Left cardiac atrium (tissue), 4 donors: Measurements from ENCODE around the gene HELLS. TPM values are rescaled to one million over a fixed set of nuclear protein-coding genes. Genes with fewer than 3 reads are reported as not detected.
"Not testable (repeated sequence)": the region's sequence is repeated elsewhere in the genome, so short reads cannot be mapped to it uniquely, and the experiment has no call there.

ENCODE experiments used
- ATAC-seq, 2 donors: fragments of 200-7000 bp; cut with Tn5 transposase; one replicate each; pipeline ENCODE4 v1.9.1; 2020; ENCODE audit warnings: mild to moderate bottlenecking in 2 of 2, moderate library complexity in 2 of 2
- DNase-seq: peaks from one replicate; pipeline ENCODE4 v3.0.0-alpha.2; 2020
- intact Hi-C, 2 donors: fragments of 100-400 bp; cut with DNase I; formaldehyde crosslinking; loops; one replicate each; pipeline versions ENCODE4 v1.14.1 to v1.15.1; 2022 to 2023
- long read RNA-seq: library from polyadenylated mRNA; unstranded; transcript quantifications from one replicate; pipeline ENCODE4 v2.0.0, GENCODE V29; 2021
- total RNA-seq, 2 donors: library from RNA; stranded (reverse); fragmentation: NEBNext Ultra II Directional; extraction: Animal tissue kit (Norgen Biotek cat#: 25700); gene quantifications; one replicate each; pipeline ENCODE4 v1.2.1, GENCODE V29; 2021
- donor health status: DM: no; HTN: yes; CAD: no.
- donor health status: DM: no; HTN: yes; CAD: no; lungs with severe emphysema.
- donor health status: DM: yes; HTN: yes; CAD: no.
- donor health status: Dilated cardiomyopathy.

The HELLS gene
- total RNA-seq: 1 to 10 TPM; 3.2 to 3.5 TPM
- long read RNA-seq: 0 reads

DNA sequence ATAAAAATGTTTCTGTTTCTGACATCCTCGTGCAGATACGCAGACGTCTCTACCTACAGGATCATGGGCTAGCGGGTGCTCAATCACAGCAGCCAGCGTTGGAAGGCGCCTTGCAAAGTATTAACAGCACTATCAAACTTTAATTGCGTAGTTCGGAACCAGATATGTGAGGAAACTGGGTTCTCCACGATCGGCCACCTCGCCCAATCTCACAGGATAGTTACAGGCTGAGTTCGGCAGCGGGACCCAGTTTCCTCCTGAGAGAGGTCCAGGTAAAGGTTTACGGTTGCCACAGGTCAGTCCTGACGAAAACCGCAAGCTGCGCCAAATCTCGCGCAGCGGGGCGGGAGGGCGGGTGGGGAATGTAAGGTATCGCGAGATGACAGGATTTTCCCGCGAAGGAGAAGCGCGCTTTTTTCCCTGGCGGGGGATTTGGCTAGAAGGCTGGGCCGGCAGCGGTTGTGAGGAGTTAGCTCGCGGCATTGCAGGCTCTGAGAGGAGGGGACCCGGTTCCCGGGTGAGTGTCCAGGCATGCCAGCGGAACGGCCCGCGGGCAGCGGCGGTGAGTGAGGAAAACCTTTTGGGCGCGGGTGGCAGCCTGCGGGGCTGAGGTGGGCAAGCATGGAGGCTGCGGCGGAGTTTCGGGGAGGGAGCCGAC is at the start of gene HELLS:
TSS of gene HELLS (plus strand) at position 398 of the 658 bp plus-strand sequence. CDS start at position 532, 134 bp downstream.
- DNase-seq (peak; percentile 80), ATAC-seq (peak; percentile 93 to 95)
- intact Hi-C loops: no loop called here

GRCh38 chr10:94496010-94496409 is 49.6 kb upstream of the HELLS start:
- no peak for ATAC-seq
- DNase-seq: no peak
- intact Hi-C loops: no loop called here

DNA sequence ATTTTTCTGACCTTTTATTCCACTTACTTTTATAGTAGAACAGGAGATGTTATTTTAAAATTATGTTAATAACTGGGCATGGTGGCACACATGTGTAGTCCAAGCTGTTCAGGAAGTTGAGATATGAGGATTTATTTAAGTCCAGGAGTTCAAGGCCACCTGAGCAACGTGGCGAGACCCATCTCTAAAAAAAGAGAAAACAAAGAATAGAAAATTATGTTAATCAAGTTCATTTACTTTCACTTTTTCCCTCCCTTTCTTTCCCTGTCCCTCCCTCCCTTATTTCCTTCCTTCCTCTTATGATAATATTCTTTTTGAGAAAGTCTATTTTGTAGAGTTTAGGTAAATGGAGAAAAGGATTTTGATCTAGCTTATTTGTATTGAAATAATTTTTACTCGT is 48.9 kb upstream of the HELLS start:
- ATAC-seq: no peak
- intact Hi-C loops: no loop called here
- no peak for DNase-seq

DNA sequence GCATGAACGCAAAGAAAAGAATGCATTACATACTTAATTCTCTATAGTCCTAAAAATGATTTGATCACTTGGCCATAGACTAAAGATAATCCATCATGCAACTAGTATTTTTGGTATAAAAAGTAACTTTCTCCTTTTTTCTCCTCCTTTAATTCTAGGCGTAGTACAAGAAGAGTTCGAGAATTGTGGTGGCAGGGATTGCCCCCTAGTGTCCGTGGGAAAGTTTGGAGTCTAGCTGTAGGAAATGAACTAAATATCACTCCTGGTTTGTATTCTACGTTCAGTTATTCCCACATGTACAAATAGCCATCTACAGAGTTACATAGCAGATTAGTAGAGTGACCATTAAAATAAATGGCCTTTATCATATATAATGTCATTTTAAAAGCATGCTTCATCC is 45.5 kb upstream of the HELLS start:
- ATAC-seq: no peak
- DNase-seq: no peak
- intact Hi-C loops: no loop called here

GRCh38 chr10:94521276-94522250 is 24.0 kb upstream of the HELLS start:
- no peak for DNase-seq
- ATAC-seq: no peak
- intact Hi-C loops: no loop called here

GRCh38 chr10:94524146-94524545 is 21.4 kb upstream of the HELLS start:
- intact Hi-C loops: no loop called here
- DNase-seq (no peak), ATAC-seq (no peak)

DNA sequence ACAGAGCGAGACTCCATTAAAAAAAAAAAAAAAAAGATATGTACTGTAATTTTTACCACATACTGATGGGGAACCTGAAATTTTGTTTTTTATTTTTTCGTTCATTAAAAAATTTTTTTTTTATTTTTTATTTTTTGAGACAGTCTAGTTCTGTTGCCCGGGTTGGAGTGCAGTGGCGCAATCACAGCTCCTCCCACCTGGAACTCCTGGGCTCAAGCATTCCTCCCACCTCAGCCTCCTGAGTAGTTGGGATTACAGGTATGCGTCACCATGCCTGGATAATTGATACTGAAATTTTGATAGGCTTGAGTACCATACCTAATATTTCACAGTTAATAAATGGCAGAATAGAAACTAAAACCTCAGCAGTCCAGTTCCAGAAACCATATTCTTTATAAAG is 20.9 kb upstream of the HELLS start:
- ATAC-seq (no peak), DNase-seq (no peak)
- intact Hi-C loops: no loop called here

DNA sequence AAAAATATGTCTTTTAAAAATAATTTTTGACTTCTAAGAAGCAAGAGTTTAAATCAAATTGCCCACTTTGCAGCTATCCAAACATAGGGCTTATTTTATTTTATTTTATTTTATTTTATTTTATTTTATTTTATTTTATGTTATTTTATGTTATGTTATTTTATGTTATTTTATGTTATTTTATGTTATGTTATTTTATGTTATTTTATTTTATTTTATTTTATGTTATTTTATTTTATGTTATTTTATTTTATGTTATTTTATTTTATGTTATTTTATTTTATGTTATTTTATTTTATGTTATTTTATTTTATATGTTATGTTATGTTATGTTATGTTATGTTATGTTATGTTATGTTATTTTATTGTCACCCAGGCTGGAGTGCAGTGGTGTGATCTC is 14.0 kb upstream of the HELLS start:
- ATAC-seq, DNase-seq, intact Hi-C loops: not testable (repeated sequence)

GRCh38 chr10:94533027-94533426 is 12.6 kb upstream of the HELLS start:
- intact Hi-C loops: no loop called here
- no peak for DNase-seq
- no peak for ATAC-seq

- intact Hi-C loops, ATAC-seq, DNase-seq: not testable (repeated sequence)
These were observed 3.3 kb upstream of the HELLS start for GRCh38 chr10:94542282-94542681.

DNA sequence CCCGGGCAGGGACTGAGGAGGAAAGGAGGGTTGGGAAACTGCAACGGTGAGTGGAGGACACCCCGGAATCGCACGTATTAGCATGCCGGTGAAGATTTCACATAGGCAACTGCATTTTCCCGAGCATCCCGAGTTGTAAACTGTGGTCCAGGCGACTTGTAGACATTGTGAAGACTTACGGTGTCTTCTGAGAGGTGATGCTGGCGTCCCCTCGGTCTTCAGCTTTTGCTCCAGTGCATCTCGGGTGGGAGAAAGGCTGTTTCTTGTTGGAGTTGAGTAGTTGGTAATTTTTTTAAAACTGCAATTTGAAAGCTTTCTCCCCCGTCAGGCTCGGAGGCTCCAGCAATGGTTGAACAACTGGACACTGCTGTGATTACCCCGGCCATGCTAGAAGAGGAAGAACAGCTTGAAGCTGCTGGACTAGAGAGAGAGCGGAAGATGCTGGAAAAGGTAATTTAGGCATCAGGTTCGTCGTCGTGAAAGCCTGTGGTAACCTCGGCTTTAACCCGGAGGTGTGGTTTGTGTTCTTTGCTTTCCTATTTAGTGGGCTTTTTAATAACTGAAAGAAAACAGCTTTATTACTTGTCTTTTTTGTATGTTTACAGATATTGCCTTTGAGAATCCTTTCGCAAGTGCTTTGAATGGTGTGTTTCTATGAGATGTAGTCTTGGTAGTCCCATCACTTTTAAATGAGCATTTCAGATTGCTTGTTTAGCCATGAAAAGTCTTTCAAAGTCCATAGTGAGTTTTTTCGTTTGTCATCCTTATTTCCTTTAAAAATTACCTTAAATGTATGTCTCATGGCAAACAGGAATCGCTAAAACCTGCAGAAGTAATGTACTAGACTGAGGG is 687 bp downstream of the HELLS start:
- intact Hi-C loops: no loop called here
- ATAC-seq (peak in 1 of 2 donors; percentile 15), DNase-seq (no peak)

DNA sequence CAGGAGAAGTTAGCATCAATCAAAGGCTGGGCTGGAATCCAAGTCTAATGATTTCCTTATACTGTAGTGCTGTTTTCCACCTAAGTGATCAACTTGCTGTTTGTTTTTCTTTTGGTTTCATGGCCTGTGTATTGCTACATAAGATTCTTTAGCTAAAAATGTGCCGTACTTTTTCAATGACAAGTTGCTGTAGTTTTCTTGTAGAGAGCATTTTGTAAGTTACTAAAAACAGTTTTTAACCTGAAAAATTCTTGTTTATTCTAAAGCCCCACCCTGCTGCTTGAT is 1.3 kb downstream of the HELLS start:
- intact Hi-C loops: no loop called here
- DNase-seq (no peak), ATAC-seq (no peak)

DNA sequence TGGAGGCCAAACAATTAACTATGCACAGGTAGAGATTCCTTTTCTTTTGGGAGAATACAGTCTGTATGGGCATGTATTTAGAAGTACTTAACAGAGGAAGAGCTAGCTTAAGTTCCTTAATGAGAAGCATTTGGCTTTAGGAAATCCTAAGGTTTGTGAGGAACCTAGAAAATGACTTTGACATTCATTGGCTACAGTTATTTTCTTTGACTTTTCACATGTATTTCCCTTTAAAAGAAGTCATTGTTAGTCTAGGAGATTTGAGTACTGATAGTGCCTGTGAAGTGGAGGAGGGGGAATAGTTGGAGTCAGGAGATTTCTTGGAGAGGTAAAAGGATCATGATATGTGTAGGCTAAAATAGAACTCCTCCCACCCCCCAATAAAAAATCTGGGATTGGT is 3.6 kb downstream of the HELLS start:
- DNase-seq (no peak), ATAC-seq (no peak)
- intact Hi-C loops: no loop called here

DNA sequence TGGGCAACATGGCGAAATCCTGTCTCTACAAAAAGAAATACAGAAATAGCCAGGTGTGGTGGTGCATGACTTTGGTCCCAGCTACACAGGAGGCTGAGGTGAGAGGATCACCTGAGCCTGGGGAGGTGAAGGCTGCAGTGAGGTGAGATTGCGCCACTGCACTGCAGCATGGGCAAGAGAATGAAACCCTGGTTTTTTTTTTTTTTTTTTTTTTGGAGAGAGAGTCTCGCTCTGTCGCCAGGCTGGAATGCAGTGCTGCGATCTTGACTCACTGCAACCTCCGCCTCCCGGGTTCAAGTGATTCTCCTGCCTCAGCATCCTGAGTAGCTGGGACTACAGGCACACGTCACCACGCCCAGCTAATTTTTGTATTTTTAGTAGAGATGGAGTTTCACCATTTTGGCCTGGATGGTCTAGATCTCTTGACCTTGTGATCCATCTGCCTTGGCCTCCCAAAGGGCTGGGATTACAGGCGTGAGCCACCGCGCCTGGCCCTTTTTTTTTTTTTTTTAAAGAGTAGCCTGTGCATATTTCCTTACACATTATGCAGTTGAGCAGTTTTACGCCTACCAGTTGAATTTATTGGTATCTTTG is 22.2 kb downstream of the HELLS start:
- DNase-seq, intact Hi-C loops, ATAC-seq: not testable (repeated sequence)

GRCh38 chr10:94571081-94571480 is 25.5 kb downstream of the HELLS start:
- intact Hi-C loops: no loop called here
- no peak for DNase-seq
- no peak for ATAC-seq

- ATAC-seq: no peak
- DNase-seq: no peak
- intact Hi-C loops: no loop called here
These were observed 25.9 kb downstream of the HELLS start for GRCh38 chr10:94571528-94571927.

DNA sequence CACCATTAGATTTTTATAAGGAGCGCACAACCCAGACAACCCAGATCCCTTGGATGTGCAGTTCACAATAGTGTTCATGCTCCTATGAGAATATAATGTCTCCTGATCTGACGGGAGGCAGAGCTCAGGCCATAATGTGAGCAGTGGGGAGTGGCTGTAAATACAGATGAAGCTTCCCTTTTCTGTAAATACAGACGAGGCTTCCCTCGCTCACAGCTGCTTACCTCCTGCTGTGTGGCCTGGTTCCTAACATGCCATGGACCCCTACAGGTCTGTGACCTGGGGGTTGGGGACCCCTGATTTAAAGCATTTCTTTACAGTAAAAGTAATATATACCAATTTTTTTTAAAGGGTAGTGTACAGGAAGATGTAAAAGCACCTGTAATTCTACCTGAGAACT is 33.2 kb downstream of the HELLS start:
- no peak for DNase-seq
- intact Hi-C loops: no loop called here
- ATAC-seq: no peak

- no peak for DNase-seq
- no peak for ATAC-seq
- intact Hi-C loops: no loop called here
These were observed 37.5 kb downstream of the HELLS start for GRCh38 chr10:94583124-94583523.

- ATAC-seq (no peak), DNase-seq (no peak)
- intact Hi-C loops: no loop called here
These were observed 46.0 kb downstream of the HELLS start for GRCh38 chr10:94591461-94592205.
